Endothelial cell of umbilical vein (primary cell): ENCODE data around the gene DACT2. TPM values are rescaled to one million over a fixed set of nuclear protein-coding genes. Genes with fewer than 3 reads are reported as not detected.

Experiments used
- BruUV-seq: library from RNA; stranded (reverse); fragments of 400-500 nt; replicated peaks from 2 replicates; lab custom pipeline; 2021; lab: Mats Ljungman, UMichigan
- CTCF ChIA-PET: fragments of 300-600, 350-600 bp; sonication (Branson Sonifier 250); formaldehyde crosslinking; loops from one replicate; lab custom pipeline; 2021; ENCODE audit warnings: antibody characterized with exemption, inconsistent platforms; lab: Charles Lee
- POLR2A ChIA-PET: fragments of 300-600, 350-600 bp; sonication (Branson Sonifier 250); formaldehyde crosslinking; loops from one replicate; lab custom pipeline; 2021; ENCODE audit warnings: antibody characterized with exemption, inconsistent platforms; lab: Charles Lee
- DNase-seq: peaks from one replicate; pipeline ENCODE4 v3.0.0-alpha.2; 2011; ENCODE audit warnings: low read depth, low spot score
- FAIRE-seq: peaks from 2 replicates; lab custom pipeline; 2011; peaks lifted over from hg19 to GRCh38; lab: Jason Lieb, UNC
- H2AFZ ChIP-seq: 2 replicates; pipeline ENCODE4 v1.6.0; 2012; ENCODE audit warnings: low read depth, low read length, control low read depth, inconsistent platforms
- H3K27ac ChIP-seq: 2 replicates; pipeline ENCODE4 v1.5.1; 2011; ENCODE audit warnings: low read depth, mild to moderate bottlenecking, control low read depth, low read length, moderate library complexity; ENCODE audit not compliant: insufficient read depth
- H3K27me3 ChIP-seq, 2 experiments: 2 replicates each; pipeline versions ENCODE4 v1.6.0 to v1.6.1; 2011; ENCODE audit warnings: low read length in 2 of 2, mixed read lengths in 1 of 2; ENCODE audit not compliant: control insufficient read depth in 2 of 2, insufficient read depth in 2 of 2
- H3K36me3 ChIP-seq, 2 experiments: 2 replicates in 1 of 2; 3 replicates in 1 of 2; pipeline ENCODE4 v1.5.1; 2011; ENCODE audit warnings: low read length in 2 of 2, mild to moderate bottlenecking in 1 of 2, moderate library complexity in 1 of 2; ENCODE audit not compliant: control insufficient read depth in 2 of 2, insufficient read depth in 2 of 2; ENCODE audit errors: extremely low read depth in 1 of 2
- H3K4me1 ChIP-seq: 3 replicates; pipeline ENCODE4 v1.5.1; 2011; ENCODE audit warnings: mild to moderate bottlenecking, low read length; ENCODE audit not compliant: control insufficient read depth, insufficient read depth; ENCODE audit errors: extremely low read depth
- H3K4me2 ChIP-seq: 2 replicates; pipeline ENCODE4 v1.6.1; 2011; ENCODE audit warnings: low read length, control low read depth, mixed read lengths; ENCODE audit not compliant: insufficient read depth
- H3K4me3 ChIP-seq, 3 experiments: fragments of 200-600 bp in 1 of 3; sonication (generic), shearing (Covaris generic) in 1 of 3; replicated peaks in 1 of 3; 2 replicates each; pipeline ENCODE4 v1.5.1; 2011 to 2016; ENCODE audit warnings: control low read depth in 3 of 3, low read length in 3 of 3, mild to moderate bottlenecking in 2 of 3, inconsistent platforms in 1 of 3, low read depth in 1 of 3, moderate library complexity in 1 of 3; ENCODE audit not compliant: insufficient read depth in 1 of 3
- H3K79me2 ChIP-seq: 2 replicates; pipeline ENCODE4 v1.6.0; 2012; ENCODE audit warnings: low read length, inconsistent platforms; ENCODE audit not compliant: control insufficient read depth, insufficient read depth
- H3K9ac ChIP-seq: replicated peaks from 2 replicates; pipeline ENCODE3; 2011; ENCODE audit warnings: low read length, control low read depth; ENCODE audit not compliant: insufficient read depth; ENCODE audit errors: extremely low read depth
- H3K9me1 ChIP-seq: replicated peaks from 3 replicates; pipeline ENCODE4 v1.6.0; 2011; ENCODE audit warnings: mild to moderate bottlenecking, low read length; ENCODE audit not compliant: control insufficient read depth, insufficient read depth; ENCODE audit errors: extremely low read depth
- H3K9me3 ChIP-seq: replicated peaks from 2 replicates; pipeline ENCODE4 v1.5.1; 2012; ENCODE audit warnings: low read length, inconsistent platforms; ENCODE audit not compliant: control insufficient read depth, insufficient read depth
- H4K20me1 ChIP-seq: replicated peaks from 2 replicates; pipeline ENCODE3; 2011; ENCODE audit warnings: mild to moderate bottlenecking, low read length; ENCODE audit not compliant: control insufficient read depth, insufficient read depth; ENCODE audit errors: extremely low read depth
- CTCF ChIP-seq, 2 donors: IDR thresholded peaks; 1 replicate in 1 of 2; 2 replicates in 1 of 2; pipeline ENCODE4 v1.5.1; 2011; ENCODE audit warnings: low read length in 2 of 2, mild to moderate bottlenecking in 2 of 2, moderate library complexity in 2 of 2, control low read depth in 1 of 2, inconsistent platforms in 1 of 2, low read depth in 1 of 2; ENCODE audit not compliant: insufficient read depth in 1 of 2; ENCODE audit errors: extremely low read depth in 1 of 2
- FOS ChIP-seq: IDR thresholded peaks from 2 replicates; pipeline ENCODE4 v1.6.1; 2011; ENCODE audit warnings: mild to moderate bottlenecking, low read length, moderate library complexity, borderline replicate concordance; ENCODE audit not compliant: insufficient read depth
- POLR2A ChIP-seq: IDR thresholded peaks from 2 replicates; pipeline ENCODE4 v1.6.1; 2012; ENCODE audit warnings: low read depth, mild to moderate bottlenecking, control low read depth, low read length
- POLR2AphosphoS5 ChIP-seq: IDR thresholded peaks from 2 replicates; pipeline ENCODE4 v1.6.1; 2012; ENCODE audit warnings: low read depth, mild to moderate bottlenecking, control low read depth, low read length, moderate library complexity; ENCODE audit not compliant: insufficient read depth
- dilution Hi-C: fragments of 300-500 bp; cut with MboI; formaldehyde crosslinking; loops from one replicate; pipeline ENCODE4 v1.15.0; 2019; ENCODE audit warnings: low sequenced_read_pairs; ENCODE audit not compliant: extremely low pct_ligation_motif_present
- intact Hi-C: fragments of 100-400 bp; cut with micrococcal nuclease; formaldehyde crosslinking; loops from one replicate; pipeline ENCODE4 v1.10.0; 2022
- polyA plus RNA-seq, 4 experiments: library from polyadenylated mRNA; depleted of rRNA in 3 of 4; stranded (reverse) in 3 of 4; unstranded in 1 of 4; fragments of >200 nt; gene quantifications; 2 replicates each; pipeline versions ENCODE4 v1.2.1 to v1.2.3, GENCODE V29; 2011 to 2012; ENCODE audit warnings: missing spikeins in 1 of 4
- total RNA-seq: library from RNA; stranded (reverse); gene quantifications from 2 replicates; pipeline ENCODE4 v1.2.3, GENCODE V29; 2021

Gene DACT2
- total and polyA plus RNA-seq, 2 donors (not counting 3 experiments of a cell fraction or from before 2014, with no cell fraction given) = not detected

GRCh38 chr6:168289571-168289962 lies 30.0 kb downstream of the DACT2 start:
- POLR2A ChIA-PET = no interaction called here

More at GRCh38 chr6:168289571-168289962, 30.0 kb downstream of the DACT2 start:
- FAIRE-seq = no peak
- Histone ChIP-seq H3K9ac (no peak overlapping the region), H3K27ac (no peak overlapping the region), H2AFZ (no peak overlapping the region), H3K4me1 (no peaks in the 10 kb centered on the region), H4K20me1 (no peaks in the 10 kb centered on the region), H3K4me2 (no peak overlapping the region), H3K9me1 (no peaks in the 10 kb centered on the region), H3K79me2 (no peaks in the 10 kb centered on the region), H3K9me3 (no peaks in the 10 kb centered on the region), H3K27me3 (no peaks in the 10 kb centered on the region), H3K4me3 (no peak overlapping the region), H3K36me3 (no peaks in the 10 kb centered on the region)
- dilution Hi-C loops (no loop called here), intact Hi-C loops (no loop called here)
- no peak for DNase-seq
- CTCF ChIA-PET = no interaction called here
- BruUV-seq = no TSS peak
- no peak for TF ChIP-seq FOS
- no peak for TF ChIP-seq POLR2A
- TF ChIP-seq POLR2AphosphoS5 = no peak
- TF ChIP-seq CTCF (IDR thresholded peaks at IDR 0.05; ENCODE audit: extremely low read depth in 1 of 2, insufficient read depth in 1 of 2, low read depth in 1 of 2, low read length in 2 of 2) = no peak
